ENCODE measurements around the gene TST. TPM values are rescaled to one million over a fixed set of nuclear protein-coding genes. Genes with fewer than 3 reads are reported as not detected.

TST gene
- total RNA-seq, 3 donors from 2014 or later (not counting 1 experiment from before 2014, with no cell fraction given): 3.1 to 4.9 (median 4.3) TPM

DNA sequence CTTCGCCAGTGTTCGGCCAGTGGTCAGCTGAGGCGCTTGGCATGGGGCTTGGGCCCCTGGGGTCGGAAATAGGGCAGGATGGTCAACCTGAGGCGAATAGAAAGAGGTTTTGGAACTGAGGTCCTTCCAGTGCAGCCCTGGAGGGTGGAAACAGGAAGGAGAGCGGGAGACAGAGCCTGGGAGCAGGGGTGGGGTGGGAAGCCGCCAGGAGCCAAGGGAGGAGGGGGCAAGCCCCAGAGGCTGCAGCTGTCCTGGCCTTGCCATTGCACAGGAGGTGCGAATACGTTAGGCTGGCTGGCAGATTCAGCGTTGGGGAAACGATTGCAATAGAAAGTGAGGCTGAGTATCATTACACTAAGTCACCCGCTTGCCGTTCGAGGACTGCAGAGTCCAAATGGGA lies 18.4 kb upstream of the TST start:
- WGBS (ENCODE audit: insufficient coverage): 75% methylated on average over 14 of the region's 14 CpGs
- TF ChIP-seq, protein P1, sequence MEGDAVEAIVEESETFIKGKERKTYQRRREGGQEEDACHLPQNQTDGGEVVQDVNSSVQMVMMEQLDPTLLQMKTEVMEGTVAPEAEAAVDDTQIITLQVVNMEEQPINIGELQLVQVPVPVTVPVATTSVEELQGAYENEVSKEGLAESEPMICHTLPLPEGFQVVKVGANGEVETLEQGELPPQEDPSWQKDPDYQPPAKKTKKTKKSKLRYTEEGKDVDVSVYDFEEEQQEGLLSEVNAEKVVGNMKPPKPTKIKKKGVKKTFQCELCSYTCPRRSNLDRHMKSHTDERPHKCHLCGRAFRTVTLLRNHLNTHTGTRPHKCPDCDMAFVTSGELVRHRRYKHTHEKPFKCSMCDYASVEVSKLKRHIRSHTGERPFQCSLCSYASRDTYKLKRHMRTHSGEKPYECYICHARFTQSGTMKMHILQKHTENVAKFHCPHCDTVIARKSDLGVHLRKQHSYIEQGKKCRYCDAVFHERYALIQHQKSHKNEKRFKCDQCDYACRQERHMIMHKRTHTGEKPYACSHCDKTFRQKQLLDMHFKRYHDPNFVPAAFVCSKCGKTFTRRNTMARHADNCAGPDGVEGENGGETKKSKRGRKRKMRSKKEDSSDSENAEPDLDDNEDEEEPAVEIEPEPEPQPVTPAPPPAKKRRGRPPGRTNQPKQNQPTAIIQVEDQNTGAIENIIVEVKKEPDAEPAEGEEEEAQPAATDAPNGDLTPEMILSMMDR (IDR thresholded peaks at IDR 0.05): no peak
- Histone ChIP-seq H3K36me3 (ENCODE audit: control insufficient read depth, insufficient read depth, low read length) (no peaks in the 10 kb centered on the region), H3K4me3 (ENCODE audit: low read length) (no peak overlapping the region), H3K27ac (ENCODE audit: low read length) (no peak overlapping the region), H3K27me3 (ENCODE audit: control insufficient read depth, insufficient read depth, low read length) (no peaks in the 10 kb centered on the region), H3K9me3 (ENCODE audit: control insufficient read depth, insufficient read depth, low read length) (no peaks in the 10 kb centered on the region), H3K4me1 (ENCODE audit: control insufficient read depth, insufficient read depth, low read length) (no peaks in the 10 kb centered on the region)
- ATAC-seq: no peak
- no peak for DNase-seq
- peaks cover 0 to 12% of the 10 kb centered on the region in 2 donors for H3K27me3 Mint-ChIP-seq (ENCODE audit: low read depth in 2 of 2)
- no peak overlapping the region for H3K4me3 Mint-ChIP-seq
- no peaks in the 10 kb centered on the region for H3K36me3 Mint-ChIP-seq
- intact Hi-C loops (cut with micrococcal nuclease): no loop called here
- no peaks in the 10 kb centered on the region for H3K4me1 Mint-ChIP-seq
- H3K9me3 Mint-ChIP-seq: no peaks in the 10 kb centered on the region
- no peak overlapping the region for H3K27ac Mint-ChIP-seq

DNA sequence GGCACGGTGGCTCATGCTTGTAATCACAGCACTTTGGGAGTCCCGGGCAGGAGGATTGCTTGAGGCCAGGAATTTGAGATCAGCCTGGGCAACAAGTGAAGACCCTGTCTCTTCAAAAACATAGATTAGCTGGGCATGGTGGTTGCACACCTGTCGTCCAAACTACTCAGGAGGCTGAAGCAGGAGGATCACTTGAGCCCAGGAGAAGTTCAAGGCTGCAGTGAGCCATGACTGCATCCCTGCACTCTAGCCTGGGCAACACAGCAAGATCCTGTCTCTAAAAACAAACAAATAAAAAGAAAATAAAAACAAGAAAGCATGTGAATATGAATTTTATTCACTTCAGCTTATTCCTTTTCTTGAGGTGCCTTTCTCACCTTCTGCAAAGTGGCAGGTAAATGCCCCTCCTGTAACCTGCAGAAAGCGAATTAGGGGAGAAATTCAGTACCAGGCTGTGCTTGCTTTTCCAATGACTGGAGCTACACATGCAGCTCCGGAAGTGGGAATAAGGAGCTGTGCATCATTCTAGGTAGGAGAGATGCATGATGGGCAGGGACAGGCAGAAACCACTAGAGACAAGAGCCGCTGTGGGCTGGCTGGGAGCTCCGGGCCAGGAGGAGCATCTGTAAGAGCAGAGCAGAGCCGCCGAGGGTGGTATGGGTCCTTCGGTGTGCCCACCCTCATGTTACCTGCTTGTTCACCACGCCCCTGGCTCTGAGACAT lies 17.6 kb upstream of the TST start:
- 83% methylated on average over 11 of the region's 11 CpGs for WGBS (ENCODE audit: insufficient coverage)
- H3K27me3 Mint-ChIP-seq (ENCODE audit: low read depth in 2 of 2): peaks cover 0 to 12% of the 10 kb centered on the region in 2 donors

DNA sequence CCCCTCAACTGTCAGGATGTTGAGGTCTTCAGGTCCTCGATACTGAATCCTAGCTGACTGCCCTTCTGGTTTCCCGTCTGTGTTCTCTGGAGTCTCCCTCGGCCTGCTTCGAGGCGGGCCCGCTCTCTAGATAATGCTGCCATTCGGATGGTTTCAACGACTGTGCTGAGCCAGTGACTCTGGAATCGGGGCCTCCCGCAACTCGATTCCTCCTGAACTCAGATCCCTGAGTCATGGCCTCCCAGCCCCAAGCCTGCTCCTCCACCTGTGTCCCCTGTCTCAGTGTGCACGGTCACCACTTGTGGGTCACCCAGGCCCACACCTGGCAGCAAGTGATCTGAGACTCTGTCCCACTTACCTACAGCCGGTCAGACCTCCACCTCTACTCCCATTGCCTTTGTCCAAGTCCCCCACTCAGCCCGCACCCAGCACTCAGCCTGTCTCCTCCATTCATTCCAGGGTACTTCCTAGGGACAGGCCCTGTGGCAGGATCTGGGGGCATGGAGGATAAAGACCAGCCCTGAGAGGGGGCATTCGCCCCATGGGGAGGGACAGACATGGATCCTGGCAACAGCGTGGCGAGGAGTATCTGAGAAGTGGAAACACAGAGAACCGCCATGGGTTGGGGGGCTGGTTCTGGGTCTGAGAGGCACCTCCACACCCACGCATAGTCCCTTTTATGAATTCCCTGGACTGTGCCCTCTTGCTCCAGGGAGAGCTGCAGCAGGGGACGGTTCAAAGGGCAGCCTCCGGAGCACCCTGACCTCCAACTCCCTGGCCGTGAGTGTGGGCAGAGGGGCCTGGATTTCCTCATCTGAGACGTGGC lies 14.6 kb upstream of the TST start:
- no peaks in the 10 kb centered on the region for H3K27me3 ChIP-seq (ENCODE audit: control insufficient read depth, insufficient read depth, low read length)
- no peak for DNase-seq
- H3K9me3 Mint-ChIP-seq: no peaks in the 10 kb centered on the region
- TF ChIP-seq, protein P1 (IDR thresholded peaks at IDR 0.05): no peak
- no peaks in the 10 kb centered on the region for H3K9me3 ChIP-seq (ENCODE audit: control insufficient read depth, insufficient read depth, low read length)
- H3K4me3 Mint-ChIP-seq: no peak overlapping the region
- H3K4me3 ChIP-seq (ENCODE audit: low read length): no peak overlapping the region
- no peak overlapping the region for H3K27ac Mint-ChIP-seq
- no peaks in the 10 kb centered on the region for H3K4me1 ChIP-seq (ENCODE audit: control insufficient read depth, insufficient read depth, low read length)
- peaks cover 0 to 7% of the 10 kb centered on the region in 2 donors for H3K27me3 Mint-ChIP-seq (ENCODE audit: low read depth in 2 of 2)
- intact Hi-C loops (cut with micrococcal nuclease): no loop called here
- ATAC-seq: no peak
- no peaks in the 10 kb centered on the region for H3K4me1 Mint-ChIP-seq
- WGBS (ENCODE audit: insufficient coverage): 94% methylated on average over 23 of the region's 23 CpGs
- H3K36me3 ChIP-seq (ENCODE audit: control insufficient read depth, insufficient read depth, low read length): peaks cover 9% of the 10 kb centered on the region
- H3K27ac ChIP-seq (ENCODE audit: low read length): no peak overlapping the region
- H3K36me3 Mint-ChIP-seq: no peaks in the 10 kb centered on the region

More for the DNA sequence above, 17.6 kb upstream of the TST start:
- no peaks in the 10 kb centered on the region for H3K27me3 ChIP-seq (ENCODE audit: control insufficient read depth, insufficient read depth, low read length)
- DNase-seq (no peak), ATAC-seq (no peak)
- no peak overlapping the region for H3K27ac Mint-ChIP-seq
- H3K27ac ChIP-seq (ENCODE audit: low read length): no peak overlapping the region
- no peak overlapping the region for H3K4me3 Mint-ChIP-seq
- no peaks in the 10 kb centered on the region for H3K36me3 Mint-ChIP-seq
- TF ChIP-seq, protein P1 (IDR thresholded peaks at IDR 0.05): no peak
- H3K4me1 Mint-ChIP-seq: no peaks in the 10 kb centered on the region
- no peaks in the 10 kb centered on the region for H3K36me3 ChIP-seq (ENCODE audit: control insufficient read depth, insufficient read depth, low read length)
- no peak overlapping the region for H3K4me3 ChIP-seq (ENCODE audit: low read length)
- no peaks in the 10 kb centered on the region for H3K9me3 Mint-ChIP-seq
- no peaks in the 10 kb centered on the region for H3K4me1 ChIP-seq (ENCODE audit: control insufficient read depth, insufficient read depth, low read length)
- H3K9me3 ChIP-seq (ENCODE audit: control insufficient read depth, insufficient read depth, low read length): no peaks in the 10 kb centered on the region
- intact Hi-C loops (cut with micrococcal nuclease): no loop called here
